GM04503 (cell line): ENCODE results near the gene PXT1.
"Not testable (repeated sequence)": the region's sequence is repeated elsewhere in the genome, so short reads cannot be mapped to it uniquely, and the experiment has no call there.

ENCODE experiments used
- DNase-seq: peaks from one replicate; pipeline ENCODE4 v3.0.0-alpha.2; 2012; ENCODE audit warnings: low read depth

PXT1 gene

GRCh38 chr6:36443471-36444428 lies 1.1 kb upstream of the PXT1 start:
- DNase-seq: no peak

DNA sequence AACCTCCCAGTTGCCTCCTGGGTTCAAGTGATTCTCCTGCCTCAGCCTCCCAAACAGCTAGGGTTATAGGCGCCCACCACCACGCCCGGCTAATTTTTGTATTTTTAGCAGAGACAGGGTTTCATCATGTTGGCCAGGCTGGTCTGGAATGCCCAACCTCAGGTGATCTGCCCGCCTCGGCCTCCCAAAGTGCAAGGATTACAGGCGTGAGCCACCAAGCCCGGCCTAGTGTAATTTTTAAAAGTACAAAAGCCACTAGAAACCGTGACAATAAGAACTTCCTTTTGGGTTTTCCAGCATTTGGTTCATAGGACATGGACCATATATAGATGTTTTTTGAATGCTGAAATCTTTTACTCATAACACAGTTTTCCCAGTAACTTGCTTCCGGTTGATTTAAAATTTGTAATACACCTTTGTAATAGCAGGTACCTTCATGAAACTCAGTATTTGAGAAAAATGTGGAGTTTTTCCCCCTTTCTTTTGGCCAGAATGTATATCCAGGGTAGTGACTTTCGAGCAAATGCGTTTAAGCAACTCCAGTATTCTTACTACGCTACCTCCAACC lies 467 bp downstream of the PXT1 start:
- no peak for DNase-seq

- DNase-seq: peak; percentile 95
Measured at GRCh38 chr6:36441307-36441894, 1.3 kb downstream of the PXT1 start.

- peak; percentile 73 for DNase-seq
Measured at GRCh38 chr6:36436466-36436865, 6.2 kb downstream of the PXT1 start.

- peak; percentile 53 for DNase-seq
Measured at GRCh38 chr6:36432151-36432671, 10.4 kb downstream of the PXT1 start.

DNA sequence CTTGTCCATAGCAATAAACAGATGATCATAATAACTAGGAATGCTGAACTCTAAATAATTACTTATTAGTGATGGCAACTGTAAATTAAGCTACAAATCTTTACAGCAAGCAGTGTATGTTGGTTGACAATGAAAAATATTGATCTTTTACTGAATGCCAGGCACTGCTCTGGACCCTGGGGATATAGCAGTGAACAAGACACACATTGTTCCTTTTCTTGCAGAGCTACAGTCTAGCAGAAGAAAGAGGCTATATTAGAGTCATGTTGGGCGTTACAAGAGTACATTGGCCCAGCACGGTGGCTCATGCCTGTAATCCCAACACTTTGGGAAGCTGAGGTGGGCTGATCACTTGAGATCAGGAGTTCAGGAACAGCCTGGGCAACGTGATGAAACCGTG lies 11.5 kb downstream of the PXT1 start:
- DNase-seq: no peak

- DNase-seq: no peak
Measured at GRCh38 chr6:36430351-36430750, 12.3 kb downstream of the PXT1 start.

GRCh38 chr6:36428911-36429310 lies 13.7 kb downstream of the PXT1 start:
- DNase-seq: no peak

DNA sequence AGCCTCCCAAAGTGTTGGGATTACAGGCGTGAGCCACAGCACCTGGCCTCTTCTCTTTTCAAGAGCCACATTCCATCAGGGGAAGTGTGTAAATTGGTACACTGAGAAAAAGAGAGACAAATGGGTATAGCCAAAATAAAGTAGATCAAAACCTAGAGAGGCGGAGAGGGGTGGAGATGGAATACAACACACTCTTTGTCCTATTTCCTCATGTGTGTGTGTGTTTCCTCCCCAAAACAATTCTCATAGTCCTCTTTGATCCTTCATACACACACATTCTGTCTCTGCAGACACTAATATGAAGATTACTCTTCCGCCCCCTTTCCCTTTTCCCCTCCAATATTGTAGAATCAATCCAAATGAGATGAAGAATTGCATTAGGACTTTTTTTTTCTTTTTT lies 16.0 kb downstream of the PXT1 start:
- DNase-seq: no peak

- DNase-seq: peak; percentile 78
Measured at GRCh38 chr6:36423101-36423824, 19.4 kb downstream of the PXT1 start.

- DNase-seq: no peak
Measured at GRCh38 chr6:36422714-36423100, 19.9 kb downstream of the PXT1 start.

- DNase-seq: no peak
Measured at GRCh38 chr6:36419310-36419709, 23.3 kb downstream of the PXT1 start.

DNA sequence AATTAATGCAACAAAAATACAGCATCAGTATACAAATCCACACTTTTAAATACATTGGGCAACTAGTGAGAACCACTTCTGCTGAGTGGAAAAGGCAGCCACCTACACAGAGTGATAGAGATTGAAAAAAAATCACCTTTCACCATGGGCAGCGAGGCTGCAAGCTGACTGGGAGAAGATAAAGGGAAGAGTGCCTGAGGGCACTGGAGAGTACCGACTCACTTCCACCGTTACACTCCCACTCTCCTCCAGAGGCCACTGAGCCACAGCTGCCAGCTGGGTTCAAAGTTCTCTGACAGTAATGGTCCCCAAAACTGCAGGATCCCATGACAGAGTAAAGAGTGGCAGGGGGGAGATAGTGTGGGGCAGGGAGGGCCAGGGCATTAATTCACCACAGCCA lies 24.1 kb downstream of the PXT1 start:
- no peak for DNase-seq

DNA sequence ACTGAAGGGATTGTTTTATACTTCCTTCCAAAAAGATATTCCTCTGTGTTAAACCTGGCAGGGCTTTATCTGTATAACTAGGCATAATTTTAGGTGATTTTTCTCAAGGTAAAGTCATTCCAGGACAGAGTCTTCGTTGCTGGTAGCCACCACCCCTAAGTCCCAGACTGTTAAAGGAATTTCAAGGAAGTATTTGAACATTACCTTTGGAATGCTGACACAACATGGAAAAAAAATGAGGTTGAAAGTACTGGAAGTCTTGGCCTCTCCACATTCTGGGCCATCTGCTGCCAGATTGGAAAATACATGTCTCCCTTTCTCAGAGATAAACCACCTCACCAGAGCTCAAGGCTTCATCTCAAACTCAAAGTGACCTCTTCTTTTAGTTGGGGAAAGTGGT lies 28.2 kb downstream of the PXT1 start:
- no peak for DNase-seq

DNA sequence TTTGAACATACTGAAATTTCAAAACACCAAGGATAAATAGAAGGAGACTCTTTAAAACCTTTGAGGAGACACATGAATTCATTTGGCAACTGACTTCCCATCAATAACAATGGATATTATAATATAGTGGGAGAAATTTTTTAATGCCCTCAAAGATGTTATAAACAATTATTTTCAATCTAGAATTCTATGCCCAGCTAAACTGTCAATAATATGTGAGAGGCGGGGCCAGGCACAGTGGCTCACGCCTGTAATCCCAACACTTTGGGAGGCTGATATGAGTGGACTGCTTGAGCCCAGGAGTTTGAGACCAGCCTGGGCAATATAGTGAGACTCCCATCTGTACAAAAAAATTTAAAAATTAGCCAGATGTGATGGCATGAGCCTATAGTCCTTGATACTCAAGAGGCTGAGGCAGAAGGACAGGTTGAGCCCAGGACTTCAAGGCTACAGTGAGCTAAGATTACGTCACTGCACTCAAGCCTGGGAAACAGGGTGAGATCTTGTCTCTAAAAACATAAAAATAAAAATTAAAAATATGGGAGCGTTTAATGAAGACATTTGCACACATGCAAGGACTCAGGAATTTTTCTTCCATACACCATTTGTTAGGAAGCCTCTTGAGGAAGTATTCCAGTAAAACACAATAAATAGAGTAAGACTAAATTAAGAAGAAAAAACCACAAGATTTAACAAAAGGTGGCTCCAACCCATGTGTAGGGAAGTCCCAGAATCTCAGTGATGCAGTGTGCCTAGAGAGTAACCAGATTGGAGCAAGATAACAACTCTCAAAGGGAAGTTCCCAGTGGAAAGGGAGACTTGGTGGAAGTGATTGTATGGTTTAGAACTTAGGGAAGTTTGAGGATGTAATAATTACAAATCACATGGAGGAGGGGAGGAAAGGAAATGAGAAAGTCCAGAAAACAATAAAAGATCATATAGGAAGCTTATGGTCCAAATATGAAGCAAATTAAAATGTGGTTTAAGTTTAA lies 28.9 kb downstream of the PXT1 start:
- DNase-seq: no peak

DNA sequence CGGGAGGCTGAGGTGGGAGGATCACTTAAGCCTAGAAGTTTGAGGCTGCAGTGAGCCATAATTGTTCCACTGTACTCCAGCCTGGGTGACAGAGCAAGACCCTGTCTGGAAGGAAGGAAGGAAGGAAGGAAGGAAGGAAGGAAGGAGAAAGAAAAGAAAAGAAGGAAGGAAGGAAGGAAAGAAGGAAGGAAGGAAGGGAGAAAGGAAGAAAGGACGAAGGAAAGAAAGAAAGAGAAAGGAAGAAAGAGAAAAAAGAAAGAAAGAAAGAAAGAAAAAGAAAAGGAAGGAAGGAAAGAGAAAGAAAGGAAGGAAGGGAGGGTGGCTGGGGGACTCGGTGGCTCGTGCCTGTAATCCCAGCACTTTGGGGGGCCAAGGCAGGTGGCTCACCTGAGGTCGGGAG lies 32.9 kb downstream of the PXT1 start:
- not testable (repeated sequence) for DNase-seq

GRCh38 chr6:36404164-36404563 lies 38.5 kb downstream of the PXT1 start:
- no peak for DNase-seq

GRCh38 chr6:36402481-36402880 lies 40.2 kb downstream of the PXT1 start:
- DNase-seq: no peak

DNA sequence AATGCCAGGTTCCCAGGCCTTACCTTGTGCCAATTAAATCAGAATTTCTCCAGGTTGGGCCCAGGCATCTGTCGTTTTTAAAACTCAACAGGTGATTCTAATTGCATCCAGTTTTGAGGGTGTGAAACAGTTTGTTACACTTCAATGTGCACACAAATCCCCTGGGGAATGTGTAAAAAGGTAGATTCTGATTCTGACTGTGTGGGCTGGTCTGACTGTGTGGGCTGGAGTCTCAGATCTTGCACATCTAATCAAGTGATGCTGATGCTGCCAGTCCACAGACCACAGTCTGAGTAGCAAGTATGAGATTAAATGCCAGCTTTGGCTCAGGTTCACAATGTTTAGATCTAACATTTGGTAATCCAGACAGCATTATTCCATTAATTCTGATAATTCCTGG lies 42.7 kb downstream of the PXT1 start:
- no peak for DNase-seq

- DNase-seq: no peak
Measured at GRCh38 chr6:36392621-36393020, 50.0 kb downstream of the PXT1 start.

- DNase-seq: no peak
Measured at GRCh38 chr6:36389353-36389752, 53.3 kb downstream of the PXT1 start.
